CD14-positive monocyte (primary cell): ENCODE data around the gene GPS1. TPM values are rescaled to one million over a fixed set of nuclear protein-coding genes. Genes with fewer than 3 reads are reported as not detected.

Source experiments
- DNase-seq, 3 donors: peaks; one replicate each; pipeline ENCODE4 v3.0.0-alpha.2; 2011 to 2022
- H2AFZ ChIP-seq: 2 replicates; pipeline ENCODE4 v1.6.0; 2012; ENCODE audit warnings: mild to moderate bottlenecking, low read depth, low read length, inconsistent platforms; ENCODE audit not compliant: insufficient read depth, poor library complexity, severe bottlenecking
- H3K27ac ChIP-seq, 2 donors: 1 replicate in 1 of 2; 2 replicates in 1 of 2; pipeline ENCODE4 v1.5.1; 2012 to 2013; ENCODE audit warnings: low read length in 2 of 2, control low read depth in 1 of 2, inconsistent platforms in 1 of 2, low read depth in 1 of 2, mild to moderate bottlenecking in 1 of 2
- H3K27me3 ChIP-seq, 2 donors: one replicate each; pipeline versions ENCODE4 v1.6.0 to v1.6.1; 2011 to 2013; ENCODE audit warnings: low read length in 2 of 2; ENCODE audit not compliant: control insufficient read depth in 2 of 2, insufficient read depth in 2 of 2
- H3K36me3 ChIP-seq, 2 donors: replicated peaks in 1 of 2; 1 replicate in 1 of 2; 2 replicates in 1 of 2; pipeline versions ENCODE4 v1.5.1 to v1.6.1; 2012 to 2013; ENCODE audit warnings: low read length in 2 of 2, control low read depth in 1 of 2, inconsistent platforms in 1 of 2, mild to moderate bottlenecking in 1 of 2; ENCODE audit not compliant: insufficient read depth in 2 of 2, control insufficient read depth in 1 of 2
- H3K4me1 ChIP-seq, 2 donors: 1 replicate in 1 of 2; 2 replicates in 1 of 2; pipeline versions ENCODE4 v1.5.1 to v1.6.1; 2012 to 2013; ENCODE audit warnings: low read length in 2 of 2, control low read depth in 1 of 2, inconsistent platforms in 1 of 2, mild to moderate bottlenecking in 1 of 2, moderate library complexity in 1 of 2; ENCODE audit not compliant: insufficient read depth in 2 of 2, control insufficient read depth in 1 of 2
- H3K4me2 ChIP-seq: replicated peaks from 2 replicates; pipeline ENCODE3; 2012; ENCODE audit warnings: low read length, moderate library complexity, mild to moderate bottlenecking; ENCODE audit not compliant: poor library complexity, severe bottlenecking; ENCODE audit errors: extremely low read depth
- H3K4me3 ChIP-seq, 3 experiments: fragments of 200-600 bp in 1 of 3; sonication (generic) in 1 of 3; replicated peaks in 1 of 3; 1 replicate in 2 of 3; 2 replicates in 1 of 3; pipeline ENCODE4 v1.5.1; 2011 to 2013; ENCODE audit warnings: low read length in 3 of 3, mild to moderate bottlenecking in 3 of 3, control low read depth in 2 of 3, low read depth in 2 of 3, inconsistent platforms in 1 of 3, moderate library complexity in 1 of 3
- H3K79me2 ChIP-seq: 2 replicates; pipeline ENCODE4 v1.6.0; 2012; ENCODE audit warnings: mild to moderate bottlenecking, control low read depth, inconsistent platforms, low read length, moderate library complexity; ENCODE audit not compliant: insufficient read depth
- H3K9ac ChIP-seq: 2 replicates; pipeline ENCODE4 v1.6.0; 2017; ENCODE audit warnings: low read length, mild to moderate bottlenecking; ENCODE audit not compliant: insufficient read depth, poor library complexity, severe bottlenecking
- H3K9me3 ChIP-seq, 2 donors: replicated peaks in 1 of 2; 1 replicate in 1 of 2; 2 replicates in 1 of 2; pipeline versions ENCODE4 v1.5.1 to v1.6.1; 2012 to 2013; ENCODE audit warnings: low read length in 2 of 2, control low read depth in 1 of 2; ENCODE audit not compliant: control insufficient read depth in 1 of 2, insufficient read depth in 1 of 2
- H4K20me1 ChIP-seq: 2 replicates; pipeline ENCODE4 v1.6.0; 2012; ENCODE audit warnings: mild to moderate bottlenecking, low read length, control low read depth, moderate library complexity; ENCODE audit not compliant: insufficient read depth
- H3K27ac Mint-ChIP-seq, 7 donors: one replicate each; pipeline ENCODE4 v1.8.0; 2020; ENCODE audit warnings: mild to moderate bottlenecking in 7 of 7, mixed read lengths in 7 of 7, moderate library complexity in 6 of 7, inconsistent platforms in 2 of 7
- H3K27me3 Mint-ChIP-seq, 3 donors: one replicate each; pipeline ENCODE4 v1.8.0; 2021 to 2022; ENCODE audit warnings: low read depth in 3 of 3, mild to moderate bottlenecking in 3 of 3, mixed read lengths in 3 of 3, moderate library complexity in 3 of 3, inconsistent platforms in 1 of 3
- H3K36me3 Mint-ChIP-seq, 2 donors: one replicate each; pipeline ENCODE4 v1.8.0; 2020; ENCODE audit warnings: mixed read lengths in 2 of 2, inconsistent platforms in 1 of 2, mild to moderate bottlenecking in 1 of 2
- H3K4me1 Mint-ChIP-seq: one replicate; pipeline ENCODE4 v1.8.0; 2020; ENCODE audit warnings: mild to moderate bottlenecking, mixed read lengths
- H3K4me3 Mint-ChIP-seq, 2 donors: one replicate each; pipeline ENCODE4 v1.8.0; 2020; ENCODE audit warnings: mild to moderate bottlenecking in 2 of 2, mixed read lengths in 2 of 2, moderate library complexity in 1 of 2
- H3K9me3 Mint-ChIP-seq, 7 donors: one replicate each; pipeline ENCODE4 v1.8.0; 2020 to 2022; ENCODE audit warnings: mixed read lengths in 7 of 7, mild to moderate bottlenecking in 6 of 7, moderate library complexity in 6 of 7, inconsistent platforms in 2 of 7
- CTCF ChIP-seq: fragments of 200-600 bp; IDR thresholded peaks from one replicate; pipeline ENCODE4 v1.8.0; 2022; ENCODE audit warnings: antibody characterized with exemption, mild to moderate bottlenecking
- WGBS: methylation state at CpG from one replicate; pipeline ENCODE4 v1.1.5; 2013; ENCODE audit warnings: missing lambda C conversion rate; ENCODE audit not compliant: insufficient coverage; 5-methylcytosine and 5-hydroxymethylcytosine counted together
- intact Hi-C, 2 donors: fragments of 100-400 bp; cut with micrococcal nuclease; formaldehyde crosslinking; loops; one replicate each; pipeline versions ENCODE4 v1.15.0 to v1.15.1; 2023
- polyA plus RNA-seq, 3 donors: library from polyadenylated mRNA; depleted of rRNA in 1 of 3; unstranded in 2 of 3; stranded (reverse) in 1 of 3; fragments of 300-500 nt in 2 of 3; fragments of >200 nt in 1 of 3; fragmentation: Illumina TruSeq in 2 of 3; gene quantifications; 1 replicate in 2 of 3; 2 replicates in 1 of 3; pipeline ENCODE4 v1.2.3, GENCODE V29; 2012 to 2021

Gene GPS1
- polyA plus RNA-seq, 3 donors, result 101 to 130 (median 110) TPM

- H3K4me1 Mint-ChIP-seq, result peaks cover 31% of the 10 kb centered on the region
Measured at GRCh38 chr17:82021900-82022309, 29.8 kb upstream of the GPS1 start.

More at GRCh38 chr17:82021900-82022309, 29.8 kb upstream of the GPS1 start:
- Histone ChIP-seq H3K4me2 (peak overlapping the region; percentile 97), H3K9me3 (no peaks in the 10 kb centered on the region), H4K20me1 (peaks cover 32% of the 10 kb centered on the region), H3K27me3 (no peaks in the 10 kb centered on the region), H3K4me1 (peaks cover 26 to 37% of the 10 kb centered on the region in 2 donors), H3K27ac (peak overlapping the region in 1 of 2 donors; percentile 70), H2AFZ (peak overlapping the region; percentile 88), H3K4me3 (peak overlapping the region; percentile 62 to 96 (median 82)), H3K36me3 (peaks cover 5 to 17% of the 10 kb centered on the region in 2 donors), H3K9ac (peak overlapping the region; percentile 76), H3K79me2 (peaks cover 34% of the 10 kb centered on the region)
- DNase-seq, result no peak
- Mint-ChIP-seq H3K9me3 (no peaks in the 10 kb centered on the region), H3K27me3 (peaks cover 0 to 1% (median 0%) of the 10 kb centered on the region in 3 donors), H3K36me3 (peaks cover 10 to 28% of the 10 kb centered on the region in 2 donors), H3K27ac (peak overlapping the region in 4 of 7 donors; percentile 22 to 75 (median 68)), H3K4me3 (peak overlapping the region; percentile 80 to 82)
- intact Hi-C loops, result loop anchor here (1.0 to 10.0 kb wide), 4 partner anchors 45 to 303 kb away; partner anchors contain the start of gene ASPSCR1 (in 1 of the 2)
- WGBS, result 4% methylated on average over 6 of the region's 10 CpGs
- TF ChIP-seq CTCF, result no peak
